Activated naive CD4-positive, alpha-beta T cell treated with anti-CD3 and anti-CD28 coated beads for 36 hours (primary cell): ENCODE results near the gene DOP1B. TPM values are rescaled to one million over a fixed set of nuclear protein-coding genes. Genes with fewer than 3 reads are reported as not detected.

Experiments
- CTCF ChIA-PET: fragments of 350-600 bp; sonication (Branson Sonifier 250); formaldehyde crosslinking; loops from one replicate; lab custom pipeline; 2021; ENCODE audit warnings: antibody characterized with exemption; lab: Charles Lee
- DNase-seq: peaks from one replicate; pipeline ENCODE4 v3.0.0-alpha.2; 2020
- H3K27ac Mint-ChIP-seq: one replicate; pipeline ENCODE4 v1.8.0; 2021; ENCODE audit warnings: mild to moderate bottlenecking, mixed read lengths
- H3K27me3 Mint-ChIP-seq: one replicate; pipeline ENCODE4 v1.8.0; 2021; ENCODE audit warnings: low read depth, mixed read lengths
- H3K36me3 Mint-ChIP-seq: one replicate; pipeline ENCODE4 v1.8.0; 2021; ENCODE audit warnings: low read depth, mixed read lengths
- H3K4me1 Mint-ChIP-seq: one replicate; pipeline ENCODE4 v1.8.0; 2021; ENCODE audit warnings: low read depth, mixed read lengths
- H3K4me3 Mint-ChIP-seq: one replicate; pipeline ENCODE4 v1.8.0; 2021; ENCODE audit warnings: mild to moderate bottlenecking, moderate library complexity, mixed read lengths
- H3K9me3 Mint-ChIP-seq: one replicate; pipeline ENCODE4 v1.8.0; 2021; ENCODE audit warnings: mixed read lengths
- intact Hi-C: fragments of 100-400 bp; cut with micrococcal nuclease; formaldehyde crosslinking; loops from one replicate; pipeline ENCODE4 v1.15.1; 2023
- total RNA-seq, 2 experiments: library from RNA; stranded (reverse); gene quantifications; one replicate each; pipeline ENCODE4 v1.2.3, GENCODE V29; 2021

The DOP1B gene
- total RNA-seq, 2 experiments from 2014 or later = 16.4 to 19.6 TPM

- intact Hi-C loops = no loop called here
- DNase-seq = no peak
- Mint-ChIP-seq H3K9me3 (no peaks in the 10 kb centered on the region), H3K27ac (no peak overlapping the region), H3K27me3 (no peaks in the 10 kb centered on the region), H3K4me3 (no peak overlapping the region), H3K4me1 (peaks cover 6% of the 10 kb centered on the region), H3K36me3 (peaks cover 9% of the 10 kb centered on the region)
- CTCF ChIA-PET = interaction anchor here (0.6 to 2.3 kb wide), 6 partner anchors 9 to 292 kb away, joined by 3 to 10 read pairs (median 4); no protein-coding TSS in a partner anchor
Observed at GRCh38 chr21:36163750-36164741, 7.4 kb downstream of the DOP1B start.

- no peaks in the 10 kb centered on the region for H3K9me3 Mint-ChIP-seq
- H3K4me1 Mint-ChIP-seq = peaks cover 6% of the 10 kb centered on the region
- peaks cover 12% of the 10 kb centered on the region for H3K36me3 Mint-ChIP-seq
- H3K27ac Mint-ChIP-seq = no peak overlapping the region
- intact Hi-C loops = no loop called here
- no peak for DNase-seq
- CTCF ChIA-PET = no interaction called here
- H3K4me3 Mint-ChIP-seq = no peak overlapping the region
- H3K27me3 Mint-ChIP-seq = no peaks in the 10 kb centered on the region
Observed at GRCh38 chr21:36165356-36165755, 8.7 kb downstream of the DOP1B start.

- Mint-ChIP-seq H3K27me3 (no peaks in the 10 kb centered on the region), H3K36me3 (peaks cover 12% of the 10 kb centered on the region), H3K4me1 (peaks cover 6% of the 10 kb centered on the region), H3K9me3 (no peaks in the 10 kb centered on the region), H3K27ac (no peak overlapping the region), H3K4me3 (no peak overlapping the region)
- CTCF ChIA-PET = no interaction called here
- intact Hi-C loops = no loop called here
- no peak for DNase-seq
Observed at GRCh38 chr21:36166705-36167104, 10.1 kb downstream of the DOP1B start.

- Mint-ChIP-seq H3K4me1 (peaks cover 6% of the 10 kb centered on the region), H3K27ac (no peak overlapping the region), H3K27me3 (no peaks in the 10 kb centered on the region), H3K9me3 (no peaks in the 10 kb centered on the region), H3K36me3 (peaks cover 12% of the 10 kb centered on the region), H3K4me3 (no peak overlapping the region)
- CTCF ChIA-PET = no interaction called here
- DNase-seq = no peak
- intact Hi-C loops = no loop called here
Observed at GRCh38 chr21:36167541-36167940, 10.9 kb downstream of the DOP1B start.

GRCh38 chr21:36169470-36170128 lies 13.0 kb downstream of the DOP1B start:
- CTCF ChIA-PET = interaction anchor here (0.6 kb wide), 1 partner anchor 26 kb away, joined by 4 read pairs; no protein-coding TSS in a partner anchor
- Mint-ChIP-seq H3K4me3 (no peak overlapping the region), H3K4me1 (peaks cover 4% of the 10 kb centered on the region), H3K36me3 (peaks cover 11% of the 10 kb centered on the region), H3K9me3 (no peaks in the 10 kb centered on the region), H3K27me3 (no peaks in the 10 kb centered on the region), H3K27ac (no peak overlapping the region)
- no peak for DNase-seq
- intact Hi-C loops = no loop called here

- Mint-ChIP-seq H3K27ac (no peak overlapping the region), H3K4me1 (peaks cover 9% of the 10 kb centered on the region), H3K27me3 (no peaks in the 10 kb centered on the region), H3K9me3 (no peaks in the 10 kb centered on the region), H3K36me3 (peaks cover 10% of the 10 kb centered on the region), H3K4me3 (no peak overlapping the region)
- no peak for DNase-seq
- CTCF ChIA-PET = interaction anchor here (0.7 kb wide), 1 partner anchor 163 kb away, joined by 3 read pairs; no protein-coding TSS in a partner anchor
- intact Hi-C loops = no loop called here
Observed at GRCh38 chr21:36170823-36171222, 14.2 kb downstream of the DOP1B start.

- H3K27me3 Mint-ChIP-seq = no peaks in the 10 kb centered on the region
- H3K4me1 Mint-ChIP-seq = peaks cover 10% of the 10 kb centered on the region
- DNase-seq = no peak
- H3K4me3 Mint-ChIP-seq = no peak overlapping the region
- no peaks in the 10 kb centered on the region for H3K9me3 Mint-ChIP-seq
- intact Hi-C loops = no loop called here
- CTCF ChIA-PET = no interaction called here
- peaks cover 9% of the 10 kb centered on the region for H3K36me3 Mint-ChIP-seq
- H3K27ac Mint-ChIP-seq = no peak overlapping the region
Observed at GRCh38 chr21:36171336-36171735, 14.7 kb downstream of the DOP1B start.

- CTCF ChIA-PET = no interaction called here
- H3K9me3 Mint-ChIP-seq = no peaks in the 10 kb centered on the region
- DNase-seq = no peak
- peaks cover 9% of the 10 kb centered on the region for H3K36me3 Mint-ChIP-seq
- H3K4me1 Mint-ChIP-seq = peaks cover 10% of the 10 kb centered on the region
- H3K27ac Mint-ChIP-seq = no peak overlapping the region
- H3K27me3 Mint-ChIP-seq = no peaks in the 10 kb centered on the region
- H3K4me3 Mint-ChIP-seq = no peak overlapping the region
- intact Hi-C loops = no loop called here
Observed at GRCh38 chr21:36171741-36172331, 15.2 kb downstream of the DOP1B start.

GRCh38 chr21:36174780-36175179 lies 18.2 kb downstream of the DOP1B start:
- Mint-ChIP-seq H3K4me1 (peaks cover 10% of the 10 kb centered on the region), H3K27ac (no peak overlapping the region), H3K36me3 (peaks cover 4% of the 10 kb centered on the region), H3K9me3 (no peaks in the 10 kb centered on the region), H3K4me3 (no peak overlapping the region), H3K27me3 (no peaks in the 10 kb centered on the region)
- CTCF ChIA-PET = interaction anchor here (1.8 kb wide), 1 partner anchor 12 kb away, joined by 8 read pairs; no protein-coding TSS in a partner anchor
- DNase-seq = no peak
- intact Hi-C loops = loop anchor here (1.0 to 2.0 kb wide), 2 partner anchors 18 to 34 kb away; partner anchors contain the start of gene DOP1B

GRCh38 chr21:36175771-36176565 lies 19.3 kb downstream of the DOP1B start:
- CTCF ChIA-PET = no interaction called here
- H3K9me3 Mint-ChIP-seq = no peaks in the 10 kb centered on the region
- no peaks in the 10 kb centered on the region for H3K27me3 Mint-ChIP-seq
- H3K4me1 Mint-ChIP-seq = peaks cover 10% of the 10 kb centered on the region
- intact Hi-C loops = loop anchor here (2.0 kb wide), 1 partner anchor 33 kb away; no protein-coding TSS in a partner anchor
- H3K4me3 Mint-ChIP-seq = no peak overlapping the region
- H3K36me3 Mint-ChIP-seq = no peaks in the 10 kb centered on the region
- H3K27ac Mint-ChIP-seq = no peak overlapping the region
- DNase-seq = no peak

GRCh38 chr21:36178349-36178748 lies 21.7 kb downstream of the DOP1B start:
- no peaks in the 10 kb centered on the region for H3K27me3 Mint-ChIP-seq
- intact Hi-C loops = no loop called here
- H3K4me1 Mint-ChIP-seq = peaks cover 10% of the 10 kb centered on the region
- no peak for DNase-seq
- H3K27ac Mint-ChIP-seq = no peak overlapping the region
- H3K4me3 Mint-ChIP-seq = no peak overlapping the region
- CTCF ChIA-PET = interaction anchor here (0.7 to 1.6 kb wide), 2 partner anchors 25 to 37 kb away, joined by 3 to 6 read pairs; no protein-coding TSS in a partner anchor
- no peaks in the 10 kb centered on the region for H3K9me3 Mint-ChIP-seq
- no peaks in the 10 kb centered on the region for H3K36me3 Mint-ChIP-seq
